Gastroesophageal sphincter (tissue), 4 donors: Measurements from ENCODE around the gene UNK. TPM values are rescaled to one million over a fixed set of nuclear protein-coding genes. Genes with fewer than 3 reads are reported as not detected.

Experiments
- ATAC-seq: fragments of 150-250 bp; one replicate; pipeline ENCODE4 v1.9.1; 2016; ENCODE audit warnings: mild to moderate bottlenecking, moderate library complexity
- H3K27ac ChIP-seq, 4 donors: fragments of 200-600 bp; sonication (generic) in 3 of 4; 1 replicate in 3 of 4; 2 replicates in 1 of 4; pipeline ENCODE4 v1.5.1; 2016 to 2019
- H3K27me3 ChIP-seq: fragments of 200-600 bp; sonication (generic); one replicate; pipeline ENCODE4 v1.5.1; 2019
- H3K36me3 ChIP-seq, 2 donors: fragments of 200-600 bp; sonication (generic); one replicate each; pipeline ENCODE4 v1.5.1; 2019; ENCODE audit warnings: control low read depth in 1 of 2
- H3K4me1 ChIP-seq, 3 donors: fragments of 200-600 bp; sonication (generic); 1 replicate in 2 of 3; 2 replicates in 1 of 3; pipeline ENCODE4 v1.5.1; 2016 to 2019; ENCODE audit warnings: control low read depth in 2 of 3
- H3K4me3 ChIP-seq, 2 donors: fragments of 200-600 bp; sonication (generic); one replicate each; pipeline ENCODE4 v1.5.1; 2019; ENCODE audit warnings: mild to moderate bottlenecking in 1 of 2, moderate library complexity in 1 of 2
- H3K9me3 ChIP-seq, 3 donors: fragments of 200-600 bp; sonication (generic); one replicate each; pipeline ENCODE4 v1.5.1; 2017 to 2019; ENCODE audit warnings: control low read depth in 2 of 3
- EP300 ChIP-seq: sonication (generic); formaldehyde crosslinking; IDR thresholded peaks from one replicate; pipeline ENCODE4 v1.6.1; 2017; ENCODE audit warnings: antibody characterized with exemption, mild to moderate bottlenecking
- POLR2A ChIP-seq, 2 donors: fragments of 450-650 bp; IDR thresholded peaks; one replicate each; pipeline ENCODE4 v1.6.1; 2017; ENCODE audit warnings: antibody characterized with exemption in 2 of 2, mild to moderate bottlenecking in 2 of 2, moderate library complexity in 1 of 2
- POLR2AphosphoS5 ChIP-seq: sonication (generic); formaldehyde crosslinking; IDR thresholded peaks from one replicate; pipeline ENCODE4 v1.6.1; 2017; ENCODE audit warnings: antibody characterized with exemption
- WGBS, 2 donors: methylation state at CpG; one replicate each; pipeline ENCODE4 v1.1.5; 2018; ENCODE audit warnings: low coverage in 1 of 2; 5-methylcytosine and 5-hydroxymethylcytosine counted together
- total RNA-seq, 4 donors: library from RNA; depleted of rRNA; stranded (reverse); fragments of >200 nt; gene quantifications; one replicate each; pipeline ENCODE4 v1.1.0, GENCODE V29; 2016
- TF ChIP-seq, protein P1 (sequence below), 4 experiments: fragments of 200-600 bp in 2 of 4; fragments of 450-650 bp in 2 of 4; sonication (generic) in 1 of 4; IDR thresholded peaks; one replicate each; pipeline ENCODE4 v1.5.1; 2017 to 2019; ENCODE audit warnings: antibody characterized with exemption in 4 of 4, mild to moderate bottlenecking in 2 of 4, moderate library complexity in 2 of 4

Gene UNK, protein sequence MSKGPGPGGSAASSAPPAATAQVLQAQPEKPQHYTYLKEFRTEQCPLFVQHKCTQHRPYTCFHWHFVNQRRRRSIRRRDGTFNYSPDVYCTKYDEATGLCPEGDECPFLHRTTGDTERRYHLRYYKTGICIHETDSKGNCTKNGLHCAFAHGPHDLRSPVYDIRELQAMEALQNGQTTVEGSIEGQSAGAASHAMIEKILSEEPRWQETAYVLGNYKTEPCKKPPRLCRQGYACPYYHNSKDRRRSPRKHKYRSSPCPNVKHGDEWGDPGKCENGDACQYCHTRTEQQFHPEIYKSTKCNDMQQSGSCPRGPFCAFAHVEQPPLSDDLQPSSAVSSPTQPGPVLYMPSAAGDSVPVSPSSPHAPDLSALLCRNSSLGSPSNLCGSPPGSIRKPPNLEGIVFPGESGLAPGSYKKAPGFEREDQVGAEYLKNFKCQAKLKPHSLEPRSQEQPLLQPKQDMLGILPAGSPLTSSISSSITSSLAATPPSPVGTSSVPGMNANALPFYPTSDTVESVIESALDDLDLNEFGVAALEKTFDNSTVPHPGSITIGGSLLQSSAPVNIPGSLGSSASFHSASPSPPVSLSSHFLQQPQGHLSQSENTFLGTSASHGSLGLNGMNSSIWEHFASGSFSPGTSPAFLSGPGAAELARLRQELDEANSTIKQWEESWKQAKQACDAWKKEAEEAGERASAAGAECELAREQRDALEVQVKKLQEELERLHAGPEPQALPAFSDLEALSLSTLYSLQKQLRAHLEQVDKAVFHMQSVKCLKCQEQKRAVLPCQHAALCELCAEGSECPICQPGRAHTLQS
- total RNA-seq, result 10 to 100 TPM in 3 of 4 donors, 1 to 10 TPM in 1; 9.8 to 41.6 (median 21.0) TPM

DNA sequence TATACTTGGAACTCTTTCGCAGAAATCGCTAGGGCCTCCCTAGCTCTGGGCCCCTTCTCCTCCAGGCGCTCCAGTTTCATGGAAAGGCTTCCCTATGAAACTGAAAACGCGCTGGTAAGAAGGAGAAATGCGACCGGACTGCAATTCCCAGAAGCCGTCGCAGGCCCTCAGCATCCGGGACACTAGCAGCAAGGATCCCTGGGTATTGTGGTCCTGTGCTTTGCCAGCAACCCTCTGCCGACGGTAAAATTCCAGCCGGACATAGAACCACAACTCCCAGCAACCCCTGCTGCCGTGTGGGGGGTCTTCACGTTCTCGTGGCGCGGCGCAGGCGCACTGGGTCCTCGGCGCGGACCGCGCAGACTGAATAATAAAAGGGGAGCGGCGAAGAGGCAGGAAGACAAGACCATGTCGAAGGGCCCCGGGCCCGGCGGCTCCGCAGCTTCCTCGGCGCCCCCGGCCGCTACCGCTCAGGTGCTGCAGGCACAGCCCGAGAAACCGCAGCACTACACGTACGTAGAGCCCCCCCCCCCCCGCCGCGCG lies at the start of gene UNK:
Gene UNK, plus strand, starts transcription at position 334 of the 543 bp plus-strand sequence. Its CDS starts 75 bp downstream, at position 409.
- H3K36me3 ChIP-seq, result no peaks in the 10 kb centered on the region
- H3K27ac ChIP-seq, result peak within 1 kb of the TSS; percentile 94 to 100 (median 96)
- WGBS, 2 donors, result 0 to 1% methylated on average over 7 to 11 of the region's 45 CpGs
- no peaks in the 10 kb centered on the region for H3K27me3 ChIP-seq
- no peak for TF ChIP-seq EP300
- peak; percentile 73 for TF ChIP-seq POLR2AphosphoS5
- peak in 1 of 2 donors; percentile 48 for TF ChIP-seq POLR2A (IDR thresholded peaks at IDR 0.05)
- TF ChIP-seq, protein P1, sequence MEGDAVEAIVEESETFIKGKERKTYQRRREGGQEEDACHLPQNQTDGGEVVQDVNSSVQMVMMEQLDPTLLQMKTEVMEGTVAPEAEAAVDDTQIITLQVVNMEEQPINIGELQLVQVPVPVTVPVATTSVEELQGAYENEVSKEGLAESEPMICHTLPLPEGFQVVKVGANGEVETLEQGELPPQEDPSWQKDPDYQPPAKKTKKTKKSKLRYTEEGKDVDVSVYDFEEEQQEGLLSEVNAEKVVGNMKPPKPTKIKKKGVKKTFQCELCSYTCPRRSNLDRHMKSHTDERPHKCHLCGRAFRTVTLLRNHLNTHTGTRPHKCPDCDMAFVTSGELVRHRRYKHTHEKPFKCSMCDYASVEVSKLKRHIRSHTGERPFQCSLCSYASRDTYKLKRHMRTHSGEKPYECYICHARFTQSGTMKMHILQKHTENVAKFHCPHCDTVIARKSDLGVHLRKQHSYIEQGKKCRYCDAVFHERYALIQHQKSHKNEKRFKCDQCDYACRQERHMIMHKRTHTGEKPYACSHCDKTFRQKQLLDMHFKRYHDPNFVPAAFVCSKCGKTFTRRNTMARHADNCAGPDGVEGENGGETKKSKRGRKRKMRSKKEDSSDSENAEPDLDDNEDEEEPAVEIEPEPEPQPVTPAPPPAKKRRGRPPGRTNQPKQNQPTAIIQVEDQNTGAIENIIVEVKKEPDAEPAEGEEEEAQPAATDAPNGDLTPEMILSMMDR (IDR thresholded peaks at IDR 0.05), result no peak
- H3K9me3 ChIP-seq, result no peaks in the 10 kb centered on the region
- peak; percentile 92 for ATAC-seq
- peaks cover 0 to 72% (median 13%) of the 10 kb centered on the region in 3 donors for H3K4me1 ChIP-seq
- H3K4me3 ChIP-seq, result peak within 1 kb of the TSS; percentile 64 to 79

DNA sequence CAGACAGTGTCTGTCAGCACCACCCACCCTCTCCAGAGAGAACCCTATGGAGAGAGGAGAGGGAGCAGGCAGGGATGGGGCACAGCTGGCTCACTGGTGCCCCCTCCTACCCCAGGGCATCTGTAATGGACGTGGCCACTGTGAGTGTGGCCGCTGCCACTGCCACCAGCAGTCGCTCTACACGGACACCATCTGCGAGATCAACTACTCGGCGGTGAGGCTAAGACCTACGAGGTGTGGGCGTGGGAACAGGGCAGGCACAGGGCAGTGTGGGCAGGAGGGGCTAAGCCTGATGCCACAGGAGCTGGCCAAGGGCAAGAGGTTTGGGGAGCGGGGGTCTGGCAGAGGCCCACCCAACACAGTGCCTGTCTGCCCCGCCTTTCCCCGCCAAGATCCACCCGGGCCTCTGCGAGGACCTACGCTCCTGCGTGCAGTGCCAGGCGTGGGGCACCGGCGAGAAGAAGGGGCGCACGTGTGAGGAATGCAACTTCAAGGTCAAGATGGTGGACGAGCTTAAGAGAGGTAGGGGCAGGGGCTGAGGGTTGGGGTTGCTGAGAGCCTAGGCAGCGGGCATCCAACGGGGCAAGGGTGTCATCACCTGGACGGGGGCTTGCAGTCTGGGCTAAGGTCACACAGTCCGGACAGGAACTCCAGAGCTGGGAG lies 48.3 kb upstream of the UNK start:
- Histone ChIP-seq H3K9me3 (no peaks in the 10 kb centered on the region), H3K4me1 (no peaks in the 10 kb centered on the region), H3K27ac (no peak overlapping the region), H3K36me3 (peaks cover 0 to 67% of the 10 kb centered on the region in 2 donors), H3K4me3 (no peak overlapping the region), H3K27me3 (peaks cover 14% of the 10 kb centered on the region)
- no peak for ATAC-seq
- WGBS, 2 donors, result 83 to 84% methylated on average over 7 to 10 of the region's 26 CpGs
- TF ChIP-seq EP300, result no peak
- TF ChIP-seq POLR2A (IDR thresholded peaks at IDR 0.05), result no peak

DNA sequence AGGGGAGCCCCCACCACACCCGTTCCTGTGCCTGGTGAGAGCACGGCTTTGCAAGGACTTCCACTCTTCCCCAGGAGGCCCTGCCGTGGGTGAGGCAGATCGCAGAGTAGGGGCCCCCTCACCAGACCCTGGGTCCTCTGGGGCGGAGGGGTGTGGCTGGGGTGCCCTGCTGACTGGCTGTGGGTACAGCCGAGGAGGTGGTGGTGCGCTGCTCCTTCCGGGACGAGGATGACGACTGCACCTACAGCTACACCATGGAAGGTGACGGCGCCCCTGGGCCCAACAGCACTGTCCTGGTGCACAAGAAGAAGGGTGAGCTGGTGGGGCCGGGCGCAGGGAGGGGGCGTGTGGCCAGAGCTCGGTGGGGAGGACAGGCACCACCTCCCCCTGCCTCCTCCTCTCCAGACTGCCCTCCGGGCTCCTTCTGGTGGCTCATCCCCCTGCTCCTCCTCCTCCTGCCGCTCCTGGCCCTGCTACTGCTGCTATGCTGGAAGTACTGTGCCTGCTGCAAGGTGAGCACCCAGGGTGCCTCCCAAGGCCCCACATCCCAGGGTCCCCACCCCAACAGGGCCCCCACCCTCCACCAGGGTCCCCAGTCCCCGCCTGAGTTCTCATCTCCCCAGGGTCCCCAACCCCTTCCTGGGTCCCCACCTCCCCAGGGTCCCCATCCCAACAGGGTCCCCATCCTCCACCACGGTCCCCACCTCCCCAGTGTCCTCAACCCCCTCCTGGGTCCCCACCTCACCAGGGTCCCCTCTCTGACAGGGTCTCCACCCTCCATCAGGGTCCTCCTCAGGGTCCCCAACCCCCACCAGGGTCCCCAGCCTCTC lies 47.3 kb upstream of the UNK start:
- ATAC-seq, result peak; percentile 4
- Histone ChIP-seq H3K27ac (no peak overlapping the region), H3K36me3 (peaks cover 0 to 66% of the 10 kb centered on the region in 2 donors)

DNA sequence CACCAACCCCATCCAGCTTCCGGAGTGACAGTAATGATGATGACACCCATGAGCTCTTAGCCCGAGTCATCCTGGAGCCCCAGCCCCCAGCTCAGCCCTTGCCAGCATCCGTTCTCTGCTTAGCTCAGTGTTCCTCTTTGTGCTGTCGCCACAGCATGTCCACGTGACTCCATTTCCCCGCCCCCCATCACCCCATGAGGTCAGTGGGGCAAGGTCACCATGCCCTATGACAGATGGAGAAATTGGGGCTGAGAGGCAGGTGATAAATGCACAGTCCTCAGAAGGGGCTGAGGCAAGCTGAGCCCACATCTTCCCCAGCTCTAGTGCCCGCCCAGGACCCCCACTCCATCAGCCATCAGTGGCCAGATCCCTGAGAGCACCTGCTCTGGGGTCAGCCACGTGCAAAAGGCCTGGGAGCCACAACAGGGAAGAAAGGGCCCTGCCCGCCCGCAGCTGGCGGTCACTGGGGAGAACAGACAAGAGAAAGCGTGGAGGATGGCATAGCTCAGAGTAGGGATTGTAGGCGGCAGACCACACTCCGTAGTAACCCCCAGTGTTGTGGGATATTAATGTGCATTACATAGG lies 46.3 kb upstream of the UNK start:
- ATAC-seq, result peak; percentile 37
- Histone ChIP-seq H3K4me1 (no peaks in the 10 kb centered on the region), H3K27ac (no peak overlapping the region), H3K27me3 (peaks cover 14% of the 10 kb centered on the region), H3K9me3 (no peaks in the 10 kb centered on the region), H3K36me3 (peaks cover 0 to 70% of the 10 kb centered on the region in 2 donors), H3K4me3 (no peak overlapping the region)
- TF ChIP-seq EP300, result no peak
- TF ChIP-seq, protein P1 (IDR thresholded peaks at IDR 0.05), result no peak
- TF ChIP-seq POLR2AphosphoS5, result no peak
- no peak for TF ChIP-seq POLR2A (IDR thresholded peaks at IDR 0.05)
- WGBS, 2 donors, result 43 to 59% methylated on average over 3 to 4 of the region's 14 CpGs

More for the DNA sequence above, 47.3 kb upstream of the UNK start:
- no peaks in the 10 kb centered on the region for H3K9me3 ChIP-seq
- H3K27me3 ChIP-seq, result peaks cover 14% of the 10 kb centered on the region
- no peak for TF ChIP-seq POLR2AphosphoS5
- no peak for TF ChIP-seq POLR2A (IDR thresholded peaks at IDR 0.05)
- TF ChIP-seq, protein P1 (IDR thresholded peaks at IDR 0.05), result no peak
- H3K4me3 ChIP-seq, result no peak overlapping the region
- H3K4me1 ChIP-seq, result no peaks in the 10 kb centered on the region
- WGBS, 2 donors, result 60 to 100% methylated on average over 1 of the region's 20 CpGs
